Neural cell (in vitro differentiated cells): Measurements from ENCODE around the gene IL24. TPM values are rescaled to one million over a fixed set of nuclear protein-coding genes. Genes with fewer than 3 reads are reported as not detected.

Experiments used
- H2AFZ ChIP-seq: fragments of 200-600, 300-800 bp; sonication (generic), shearing (Covaris generic); 2 replicates; pipeline ENCODE4 v1.6.0; 2014; ENCODE audit warnings: low read depth, mild to moderate bottlenecking, antibody characterized with exemption, low read length, moderate library complexity
- H3F3A ChIP-seq: fragments of 200-600 bp; shearing (Covaris generic); 2 replicates; pipeline ENCODE4 v1.6.1; 2016; ENCODE audit warnings: mild to moderate bottlenecking, moderate library complexity, mixed read lengths, antibody characterized with exemption, low read length; ENCODE audit not compliant: insufficient read depth, poor library complexity, severe bottlenecking
- H3K27ac ChIP-seq: fragments of 200-600, 300-800 bp; sonication (generic), shearing (Covaris generic); 2 replicates; pipeline ENCODE4 v1.5.1; 2014; ENCODE audit warnings: mild to moderate bottlenecking, low read length, moderate library complexity
- H3K27me3 ChIP-seq: fragments of 300-800, 200-600 bp; sonication (generic), shearing (Covaris generic); 2 replicates; pipeline ENCODE4 v1.6.0; 2014; ENCODE audit warnings: mild to moderate bottlenecking, low read depth, low read length, moderate library complexity; ENCODE audit not compliant: insufficient read depth
- H3K36me3 ChIP-seq: fragments of 300-800, 200-600 bp; sonication (generic), shearing (Covaris generic); 2 replicates; pipeline ENCODE4 v1.5.1; 2014; ENCODE audit warnings: mild to moderate bottlenecking, antibody characterized with exemption, low read length, moderate library complexity; ENCODE audit not compliant: insufficient read depth
- H3K4me2 ChIP-seq: fragments of 300-800, 200-600 bp; sonication (generic), shearing (Covaris generic); 2 replicates; pipeline ENCODE4 v1.6.0; 2014; ENCODE audit warnings: mild to moderate bottlenecking, low read length
- H3K4me3 ChIP-seq: fragments of 300-800, 200-600 bp; sonication (generic), shearing (Covaris generic); 2 replicates; pipeline ENCODE4 v1.5.1; 2014; ENCODE audit warnings: mild to moderate bottlenecking, low read length, moderate library complexity
- H3K79me2 ChIP-seq: fragments of 200-600 bp; shearing (Covaris generic); replicated peaks from 2 replicates; pipeline ENCODE4 v1.6.0; 2014; ENCODE audit warnings: mild to moderate bottlenecking, low read length, moderate library complexity; ENCODE audit not compliant: insufficient read depth
- H3K9ac ChIP-seq: fragments of 300-800, 200-600 bp; sonication (generic), shearing (Covaris generic); 2 replicates; pipeline ENCODE4 v1.6.1; 2016; ENCODE audit warnings: mild to moderate bottlenecking, low read length, mixed read lengths
- H3K9me2 ChIP-seq: fragments of 200-600 bp; shearing (Covaris generic); 2 replicates; pipeline ENCODE4 v1.6.1; 2016; ENCODE audit warnings: mild to moderate bottlenecking, low read length, mixed read lengths; ENCODE audit not compliant: insufficient read depth
- H3K9me3 ChIP-seq: fragments of 200-600, 300-800 bp; sonication (generic), shearing (Covaris generic); 2 replicates; pipeline ENCODE4 v1.6.1; 2016; ENCODE audit warnings: mild to moderate bottlenecking, mixed run types, low read length, moderate library complexity, mixed read lengths
- H4K20me1 ChIP-seq: fragments of 200-600 bp; shearing (Covaris generic); 2 replicates; pipeline ENCODE4 v1.6.1; 2016; ENCODE audit warnings: mild to moderate bottlenecking, mixed run types; ENCODE audit not compliant: insufficient read depth
- EP300 ChIP-seq: fragments of 450-650 bp; conservative IDR thresholded peaks from 2 replicates; pipeline ENCODE4 v1.6.1; 2014; ENCODE audit warnings: antibody characterized with exemption, mild to moderate bottlenecking, moderate library complexity; ENCODE audit not compliant: poor library complexity, severe bottlenecking
- EZH2 ChIP-seq: fragments of 200-600, 300-800 bp; shearing (Covaris generic), sonication (generic); IDR thresholded peaks from 2 replicates; pipeline ENCODE4 v1.6.1; 2014; ENCODE audit warnings: antibody characterized with exemption, low read length, borderline replicate concordance, mild to moderate bottlenecking; ENCODE audit not compliant: insufficient read depth, poor library complexity, severe bottlenecking
- MXI1 ChIP-seq: fragments of 450-650 bp; conservative IDR thresholded peaks from 2 replicates; pipeline ENCODE4 v1.6.1; 2014; ENCODE audit warnings: antibody characterized with exemption, mild to moderate bottlenecking; ENCODE audit not compliant: poor library complexity, severe bottlenecking
- POLR2AphosphoS5 ChIP-seq: IDR thresholded peaks from 2 replicates; pipeline ENCODE4 v1.6.1; 2012
- RAD21 ChIP-seq: fragments of 450-650 bp; conservative IDR thresholded peaks from 2 replicates; pipeline ENCODE4 v1.6.1; 2014; ENCODE audit warnings: antibody characterized with exemption, mild to moderate bottlenecking, moderate library complexity
- SMC3 ChIP-seq: fragments of 450-650 bp; conservative IDR thresholded peaks from 2 replicates; pipeline ENCODE4 v1.6.1; 2014; ENCODE audit warnings: antibody characterized with exemption, mild to moderate bottlenecking, moderate library complexity; ENCODE audit not compliant: poor library complexity
- TAF1 ChIP-seq: IDR thresholded peaks from 2 replicates; pipeline ENCODE4 v1.6.1; 2012; ENCODE audit warnings: low read depth
- polyA plus RNA-seq: library from polyadenylated mRNA; depleted of rRNA; stranded (reverse); fragments of >200 nt; gene quantifications from 2 replicates; pipeline ENCODE4 v1.2.3, GENCODE V29; 2014
- TF ChIP-seq, protein P1 (sequence below): fragments of 450-650 bp; IDR thresholded peaks from 2 replicates; pipeline ENCODE4 v1.5.1; 2014; ENCODE audit warnings: antibody characterized with exemption, mild to moderate bottlenecking, moderate library complexity; ENCODE audit not compliant: poor library complexity, severe bottlenecking
- TF ChIP-seq, protein P2 (sequence below): IDR thresholded peaks from 2 replicates; pipeline ENCODE4 v1.6.1; 2012; ENCODE audit warnings: borderline replicate concordance

Gene IL24
- polyA plus RNA-seq, 1 donor from 2014 or later, result not detected

DNA sequence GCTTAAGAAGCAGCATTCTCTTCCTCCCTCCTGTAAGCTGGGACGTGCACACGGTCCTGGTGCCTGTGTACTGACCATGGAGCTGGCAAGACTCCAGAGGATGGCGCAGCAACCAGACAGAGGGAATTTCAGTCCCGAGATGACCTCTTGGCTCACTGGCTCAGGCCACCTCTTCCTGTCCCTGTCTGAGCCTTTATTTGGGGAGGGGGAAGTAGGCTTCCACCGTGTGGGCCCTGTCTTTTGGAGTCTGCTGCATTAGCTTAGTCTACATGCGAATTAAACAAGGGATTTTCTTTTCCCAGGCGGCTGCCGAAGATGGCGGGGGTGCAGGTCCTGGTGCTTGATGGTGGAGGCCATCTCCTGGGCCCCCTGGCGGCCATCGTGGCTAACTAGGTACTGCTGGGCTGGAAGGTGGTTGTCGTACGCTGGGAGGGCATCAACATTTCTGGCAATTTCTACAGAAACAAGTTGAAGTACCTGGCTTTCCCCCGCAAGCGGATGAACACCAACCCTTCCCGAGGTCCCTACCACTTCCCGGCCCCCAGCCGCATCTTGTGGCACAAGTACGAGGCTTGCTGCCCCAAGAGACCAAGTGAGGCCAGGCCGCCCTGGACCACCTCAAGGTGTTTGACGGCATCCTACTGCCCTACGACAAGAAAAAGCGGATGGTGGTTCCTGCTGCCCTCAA is 10.2 kb downstream of the IL24 start:
- Histone ChIP-seq H3K36me3 (no peaks in the 10 kb centered on the region), H3K9me2 (no peaks in the 10 kb centered on the region), H4K20me1 (no peaks in the 10 kb centered on the region), H3K4me2 (no peak overlapping the region), H3K9ac (no peak overlapping the region), H3K9me3 (no peaks in the 10 kb centered on the region), H2AFZ (no peak overlapping the region), H3F3A (no peaks in the 10 kb centered on the region), H3K4me3 (no peak overlapping the region), H3K27me3 (peaks cover 39% of the 10 kb centered on the region), H3K79me2 (no peaks in the 10 kb centered on the region), H3K27ac (no peak overlapping the region)
- TF ChIP-seq, protein P1, sequence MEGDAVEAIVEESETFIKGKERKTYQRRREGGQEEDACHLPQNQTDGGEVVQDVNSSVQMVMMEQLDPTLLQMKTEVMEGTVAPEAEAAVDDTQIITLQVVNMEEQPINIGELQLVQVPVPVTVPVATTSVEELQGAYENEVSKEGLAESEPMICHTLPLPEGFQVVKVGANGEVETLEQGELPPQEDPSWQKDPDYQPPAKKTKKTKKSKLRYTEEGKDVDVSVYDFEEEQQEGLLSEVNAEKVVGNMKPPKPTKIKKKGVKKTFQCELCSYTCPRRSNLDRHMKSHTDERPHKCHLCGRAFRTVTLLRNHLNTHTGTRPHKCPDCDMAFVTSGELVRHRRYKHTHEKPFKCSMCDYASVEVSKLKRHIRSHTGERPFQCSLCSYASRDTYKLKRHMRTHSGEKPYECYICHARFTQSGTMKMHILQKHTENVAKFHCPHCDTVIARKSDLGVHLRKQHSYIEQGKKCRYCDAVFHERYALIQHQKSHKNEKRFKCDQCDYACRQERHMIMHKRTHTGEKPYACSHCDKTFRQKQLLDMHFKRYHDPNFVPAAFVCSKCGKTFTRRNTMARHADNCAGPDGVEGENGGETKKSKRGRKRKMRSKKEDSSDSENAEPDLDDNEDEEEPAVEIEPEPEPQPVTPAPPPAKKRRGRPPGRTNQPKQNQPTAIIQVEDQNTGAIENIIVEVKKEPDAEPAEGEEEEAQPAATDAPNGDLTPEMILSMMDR, result no peak
- TF ChIP-seq RAD21 (no peak), EP300 (no peak), POLR2AphosphoS5 (no peak), TAF1 (no peak), EZH2 (no peak), SMC3 (no peak), MXI1 (no peak)
- TF ChIP-seq, protein P2, sequence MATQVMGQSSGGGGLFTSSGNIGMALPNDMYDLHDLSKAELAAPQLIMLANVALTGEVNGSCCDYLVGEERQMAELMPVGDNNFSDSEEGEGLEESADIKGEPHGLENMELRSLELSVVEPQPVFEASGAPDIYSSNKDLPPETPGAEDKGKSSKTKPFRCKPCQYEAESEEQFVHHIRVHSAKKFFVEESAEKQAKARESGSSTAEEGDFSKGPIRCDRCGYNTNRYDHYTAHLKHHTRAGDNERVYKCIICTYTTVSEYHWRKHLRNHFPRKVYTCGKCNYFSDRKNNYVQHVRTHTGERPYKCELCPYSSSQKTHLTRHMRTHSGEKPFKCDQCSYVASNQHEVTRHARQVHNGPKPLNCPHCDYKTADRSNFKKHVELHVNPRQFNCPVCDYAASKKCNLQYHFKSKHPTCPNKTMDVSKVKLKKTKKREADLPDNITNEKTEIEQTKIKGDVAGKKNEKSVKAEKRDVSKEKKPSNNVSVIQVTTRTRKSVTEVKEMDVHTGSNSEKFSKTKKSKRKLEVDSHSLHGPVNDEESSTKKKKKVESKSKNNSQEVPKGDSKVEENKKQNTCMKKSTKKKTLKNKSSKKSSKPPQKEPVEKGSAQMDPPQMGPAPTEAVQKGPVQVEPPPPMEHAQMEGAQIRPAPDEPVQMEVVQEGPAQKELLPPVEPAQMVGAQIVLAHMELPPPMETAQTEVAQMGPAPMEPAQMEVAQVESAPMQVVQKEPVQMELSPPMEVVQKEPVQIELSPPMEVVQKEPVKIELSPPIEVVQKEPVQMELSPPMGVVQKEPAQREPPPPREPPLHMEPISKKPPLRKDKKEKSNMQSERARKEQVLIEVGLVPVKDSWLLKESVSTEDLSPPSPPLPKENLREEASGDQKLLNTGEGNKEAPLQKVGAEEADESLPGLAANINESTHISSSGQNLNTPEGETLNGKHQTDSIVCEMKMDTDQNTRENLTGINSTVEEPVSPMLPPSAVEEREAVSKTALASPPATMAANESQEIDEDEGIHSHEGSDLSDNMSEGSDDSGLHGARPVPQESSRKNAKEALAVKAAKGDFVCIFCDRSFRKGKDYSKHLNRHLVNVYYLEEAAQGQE, result no peak

DNA sequence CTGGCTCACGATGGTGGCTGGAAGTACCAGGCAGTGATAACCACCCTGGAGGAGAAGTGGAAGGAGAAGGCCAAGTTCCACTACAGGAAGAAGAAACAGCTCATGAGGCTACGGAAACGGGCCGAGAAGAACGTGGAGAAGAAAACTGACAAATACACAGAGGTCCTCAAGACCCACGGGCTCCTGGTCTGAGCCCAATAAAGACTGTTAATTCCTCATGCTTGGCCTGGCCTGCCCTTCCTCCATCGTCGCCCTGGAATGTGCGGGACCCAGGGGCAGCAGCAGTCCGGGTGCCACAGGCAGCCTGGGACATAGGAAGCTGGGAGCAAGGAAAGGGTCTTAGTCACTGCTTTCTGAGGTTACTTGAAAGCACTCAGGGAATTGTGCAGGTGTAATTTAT is 10.8 kb downstream of the IL24 start:
- no peaks in the 10 kb centered on the region for H3K9me2 ChIP-seq
- H3K9ac ChIP-seq, result no peak overlapping the region
- no peaks in the 10 kb centered on the region for H3F3A ChIP-seq
- no peaks in the 10 kb centered on the region for H4K20me1 ChIP-seq
- H3K4me2 ChIP-seq, result no peak overlapping the region
- peaks cover 39% of the 10 kb centered on the region for H3K27me3 ChIP-seq
- no peak overlapping the region for H3K27ac ChIP-seq
- no peaks in the 10 kb centered on the region for H3K36me3 ChIP-seq
- no peak overlapping the region for H3K4me3 ChIP-seq
- H3K79me2 ChIP-seq, result no peaks in the 10 kb centered on the region
- no peak overlapping the region for H2AFZ ChIP-seq
- TF ChIP-seq SMC3 (no peak), EZH2 (no peak)
- TF ChIP-seq, protein P1, result no peak
- no peaks in the 10 kb centered on the region for H3K9me3 ChIP-seq
